ENCODE results near the gene BMPR1A.
"Not testable (repeated sequence)": the region's sequence is repeated elsewhere in the genome, so short reads cannot be mapped to it uniquely, and the experiment has no call there.

The BMPR1A gene

GRCh38 chr10:86851328-86852207, 95.1 kb downstream of the BMPR1A start:
- no peak for DNase-seq

GRCh38 chr10:86853582-86853981, 97.2 kb downstream of the BMPR1A start:
- DNase-seq: not testable (repeated sequence)

GRCh38 chr10:86855513-86855912, 99.1 kb downstream of the BMPR1A start:
- DNase-seq: no peak

- DNase-seq: no peak
These were observed 99.7 kb downstream of the BMPR1A start for GRCh38 chr10:86856156-86856555.

- DNase-seq: no peak
These were observed 100.8 kb downstream of the BMPR1A start for GRCh38 chr10:86857128-86857721.

- DNase-seq: no peak
These were observed 101.6 kb downstream of the BMPR1A start for GRCh38 chr10:86858011-86858410.

GRCh38 chr10:86861351-86861750, 104.9 kb downstream of the BMPR1A start:
- no peak for DNase-seq

GRCh38 chr10:86862373-86862772, 106.0 kb downstream of the BMPR1A start:
- no peak for DNase-seq

- DNase-seq: no peak
These were observed 106.5 kb downstream of the BMPR1A start for GRCh38 chr10:86862786-86863483.

GRCh38 chr10:86863484-86863842, 107.0 kb downstream of the BMPR1A start:
- DNase-seq: no peak

GRCh38 chr10:86865011-86865811, 108.8 kb downstream of the BMPR1A start:
- not testable (repeated sequence) for DNase-seq

- no peak for DNase-seq
These were observed 110.7 kb downstream of the BMPR1A start for GRCh38 chr10:86867149-86867548.

- no peak for DNase-seq
These were observed 111.9 kb downstream of the BMPR1A start for GRCh38 chr10:86868353-86868752.

GRCh38 chr10:86870679-86871078, 114.3 kb downstream of the BMPR1A start:
- no peak for DNase-seq

- DNase-seq: no peak
These were observed 115.3 kb downstream of the BMPR1A start for GRCh38 chr10:86871563-86872183.

- no peak for DNase-seq
These were observed 116.3 kb downstream of the BMPR1A start for GRCh38 chr10:86872757-86873156.

GRCh38 chr10:86876748-86877147, 120.3 kb downstream of the BMPR1A start:
- no peak for DNase-seq

GRCh38 chr10:86878983-86879713, 122.7 kb downstream of the BMPR1A start:
- DNase-seq: no peak

GRCh38 chr10:86880971-86881370, 124.6 kb downstream of the BMPR1A start:
- no peak for DNase-seq

GRCh38 chr10:86888585-86889381, 132.4 kb downstream of the BMPR1A start:
- no peak for DNase-seq

- no peak for DNase-seq
These were observed 133.6 kb downstream of the BMPR1A start for GRCh38 chr10:86889997-86890396.

Measured in stimulated activated CD4-positive, alpha-beta T cell treated with anti-CD3 and anti-CD28 coated beads, Interleukin-12 subunit alpha, Interleukin-12 subunit beta, amount 100 ng/mL, for 4 hours (primary cell).